Kidney capillary endothelial cell (primary cell): ENCODE measurements around the gene ORAI3.
"Not testable (repeated sequence)": the region's sequence is repeated elsewhere in the genome, so short reads cannot be mapped to it uniquely, and the experiment has no call there.

ENCODE experiments used
- DNase-seq: peaks from one replicate; pipeline ENCODE4 v3.0.0-alpha.2; 2018; ENCODE audit warnings: low spot score

ORAI3 gene

GRCh38 chr16:30924076-30924912 lies 24.6 kb upstream of the ORAI3 start:
- DNase-seq = no peak

- no peak for DNase-seq
Measured at GRCh38 chr16:30924913-30925631, 23.8 kb upstream of the ORAI3 start.

- no peak for DNase-seq
Measured at GRCh38 chr16:30925632-30925987, 23.3 kb upstream of the ORAI3 start.

GRCh38 chr16:30925995-30926811 lies 22.7 kb upstream of the ORAI3 start:
- no peak for DNase-seq

GRCh38 chr16:30926937-30927788 lies 21.7 kb upstream of the ORAI3 start:
- no peak for DNase-seq

GRCh38 chr16:30927789-30928378 lies 21.0 kb upstream of the ORAI3 start:
- no peak for DNase-seq

GRCh38 chr16:30928390-30928789 lies 20.5 kb upstream of the ORAI3 start:
- DNase-seq = no peak

GRCh38 chr16:30929167-30929566 lies 19.7 kb upstream of the ORAI3 start:
- no peak for DNase-seq

GRCh38 chr16:30930160-30930571 lies 18.7 kb upstream of the ORAI3 start:
- DNase-seq = no peak

GRCh38 chr16:30931068-30931650 lies 17.7 kb upstream of the ORAI3 start:
- DNase-seq = no peak

- DNase-seq = peak; percentile 63
Measured at GRCh38 chr16:30934827-30935557, 13.9 kb upstream of the ORAI3 start.

- DNase-seq = no peak
Measured at GRCh38 chr16:30937692-30938091, 11.2 kb upstream of the ORAI3 start.

GRCh38 chr16:30939571-30939970 lies 9.3 kb upstream of the ORAI3 start:
- not testable (repeated sequence) for DNase-seq

- DNase-seq = peak; percentile 57
Measured at GRCh38 chr16:30941600-30942425, 7.1 kb upstream of the ORAI3 start.

- no peak for DNase-seq
Measured at GRCh38 chr16:30942426-30942806, 6.5 kb upstream of the ORAI3 start.

- no peak for DNase-seq
Measured at GRCh38 chr16:30944352-30944751, 4.5 kb upstream of the ORAI3 start.

GRCh38 chr16:30946671-30947540 lies 2.0 kb upstream of the ORAI3 start:
- DNase-seq = no peak

- no peak for DNase-seq
Measured at GRCh38 chr16:30947541-30947858, 1.4 kb upstream of the ORAI3 start.
